HG03025 (cell line): ENCODE measurements around the gene ABCC1.
"Not testable (repeated sequence)": the region's sequence is repeated elsewhere in the genome, so short reads cannot be mapped to it uniquely, and the experiment has no call there.

ENCODE experiments used
- ATAC-seq: cut with Tn5 transposase; IDR thresholded peaks from one replicate; pipeline ENCODE4 v1.9.1; 2021; ENCODE audit warnings: mild to moderate bottlenecking, moderate library complexity; ENCODE audit not compliant: unreplicated experiment, low FRiP score

ABCC1 gene

DNA sequence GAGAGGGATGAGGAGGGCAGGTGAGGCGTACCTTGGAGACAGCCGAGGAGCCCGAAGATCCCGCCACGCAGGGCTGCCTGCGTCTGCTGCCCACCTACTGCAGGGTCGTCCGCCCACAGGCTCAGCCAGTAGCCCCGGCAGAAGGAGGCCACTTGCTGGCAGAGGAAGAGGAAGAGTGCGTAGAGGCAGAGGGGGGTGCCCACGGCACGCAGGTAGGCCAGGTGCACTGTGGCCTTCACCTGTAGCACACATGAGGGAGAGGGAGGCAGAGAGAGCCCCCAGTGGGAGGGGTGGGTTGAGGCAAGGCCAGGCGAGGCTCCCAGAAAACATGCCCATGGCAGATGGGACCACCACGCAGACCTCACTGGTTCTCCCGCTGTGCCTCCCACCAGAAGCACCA lies 220.2 kb downstream of the ABCC1 start:
- no peak for ATAC-seq

DNA sequence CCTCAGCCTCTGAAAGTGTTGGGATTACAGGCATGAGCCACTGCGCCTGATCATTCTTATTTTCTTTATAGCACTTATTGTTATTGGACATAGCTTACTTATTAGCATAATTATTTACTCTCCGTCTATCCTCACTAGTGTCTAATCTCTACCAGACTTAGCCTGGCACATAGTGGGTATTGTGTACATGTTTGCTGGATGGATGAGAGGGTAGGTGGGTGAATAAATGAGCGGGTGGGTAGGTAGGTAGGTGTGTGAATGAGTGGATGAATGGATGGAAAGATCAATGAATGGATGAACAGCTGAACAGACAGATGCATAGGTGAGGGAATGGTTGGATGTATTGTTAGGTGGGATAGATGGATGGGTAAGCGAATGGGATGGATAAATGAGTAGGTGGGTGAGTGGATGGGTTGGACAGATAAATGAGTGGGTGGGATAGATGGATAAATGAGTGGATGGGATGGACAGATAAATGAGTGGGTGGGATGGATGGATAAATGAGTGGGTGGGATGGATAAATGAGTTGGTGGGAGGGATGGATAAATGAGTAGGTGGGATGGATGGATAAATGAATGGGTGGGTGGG lies 222.0 kb downstream of the ABCC1 start:
- ATAC-seq: no peak

- no peak for ATAC-seq
Observed at GRCh38 chr16:16172991-16173390, 223.6 kb downstream of the ABCC1 start.

DNA sequence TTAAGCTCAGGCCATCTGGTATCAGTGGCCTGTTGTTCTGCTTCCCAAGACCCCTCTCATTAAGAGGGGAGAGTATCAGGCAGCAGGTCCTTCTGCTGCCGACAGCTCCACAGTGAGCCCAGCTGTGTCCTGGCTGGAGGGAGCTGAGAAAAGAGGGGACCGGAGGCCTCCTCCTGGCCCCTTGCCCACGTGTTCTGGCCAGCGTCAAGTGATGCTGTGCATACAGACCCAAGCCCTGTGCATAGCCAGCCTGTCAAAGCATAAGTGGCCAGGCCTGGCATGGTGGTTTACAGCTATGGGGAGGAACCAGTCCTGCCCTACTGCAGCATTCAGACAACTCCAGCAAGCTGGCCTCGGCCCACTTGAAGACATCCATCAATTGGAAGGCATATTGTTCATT lies 225.9 kb downstream of the ABCC1 start:
- no peak for ATAC-seq

- no peak for ATAC-seq
Observed at GRCh38 chr16:16176328-16176727, 226.9 kb downstream of the ABCC1 start.

DNA sequence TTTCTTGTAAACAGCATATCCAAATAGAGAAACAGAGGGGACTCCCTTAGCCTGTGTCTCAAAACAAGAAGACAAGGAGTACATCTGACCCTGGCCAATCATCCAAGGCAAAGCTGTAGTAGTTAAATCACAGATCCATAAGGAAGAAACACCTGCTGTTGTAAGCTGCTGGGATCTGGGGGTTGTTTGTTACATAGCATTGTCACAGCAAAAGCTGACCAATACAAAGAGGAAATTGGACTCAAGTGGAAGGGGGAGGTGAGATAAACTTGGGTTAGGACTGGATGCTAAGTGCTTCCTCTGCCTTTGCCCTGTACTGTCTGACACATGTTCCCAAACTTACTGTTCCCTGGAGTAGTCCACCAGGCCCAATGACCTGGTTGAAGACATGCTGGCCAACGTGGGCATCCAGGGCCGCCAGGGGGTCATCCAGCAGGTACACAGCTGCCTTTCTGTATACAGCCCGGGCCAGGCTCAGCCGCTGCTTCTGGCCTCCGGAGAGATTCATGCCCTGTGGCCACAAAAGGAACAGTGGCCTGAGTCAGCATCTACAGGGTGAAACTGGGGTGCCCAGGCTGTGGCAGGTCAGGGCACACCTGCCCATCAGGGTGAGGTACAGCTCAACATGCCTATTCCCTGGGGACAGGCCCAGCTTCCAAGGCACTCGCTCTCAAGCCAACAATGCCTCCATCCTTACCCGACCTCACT lies 229.2 kb downstream of the ABCC1 start:
- no peak for ATAC-seq

DNA sequence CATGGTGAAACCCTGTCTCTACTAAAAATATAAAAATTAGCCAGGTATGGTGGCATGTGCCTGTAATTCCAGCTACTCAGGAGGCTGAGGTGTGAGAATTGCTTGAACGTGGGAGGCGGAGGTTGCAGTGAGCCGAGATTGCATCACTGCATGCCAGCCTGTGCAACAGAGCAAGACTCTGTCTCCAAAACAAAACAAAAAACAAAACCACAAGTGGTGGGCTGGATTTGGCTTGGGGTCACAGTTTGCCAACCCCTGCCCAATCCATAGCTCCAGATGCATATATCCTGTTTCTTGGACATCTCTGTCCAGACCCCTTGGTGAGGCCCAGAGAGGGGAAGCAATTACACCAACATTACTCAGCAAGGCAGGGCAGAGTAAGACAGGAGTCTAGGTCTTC lies 232.3 kb downstream of the ABCC1 start:
- not testable (repeated sequence) for ATAC-seq

- ATAC-seq: no peak
Observed at GRCh38 chr16:16182918-16183317, 233.5 kb downstream of the ABCC1 start.

DNA sequence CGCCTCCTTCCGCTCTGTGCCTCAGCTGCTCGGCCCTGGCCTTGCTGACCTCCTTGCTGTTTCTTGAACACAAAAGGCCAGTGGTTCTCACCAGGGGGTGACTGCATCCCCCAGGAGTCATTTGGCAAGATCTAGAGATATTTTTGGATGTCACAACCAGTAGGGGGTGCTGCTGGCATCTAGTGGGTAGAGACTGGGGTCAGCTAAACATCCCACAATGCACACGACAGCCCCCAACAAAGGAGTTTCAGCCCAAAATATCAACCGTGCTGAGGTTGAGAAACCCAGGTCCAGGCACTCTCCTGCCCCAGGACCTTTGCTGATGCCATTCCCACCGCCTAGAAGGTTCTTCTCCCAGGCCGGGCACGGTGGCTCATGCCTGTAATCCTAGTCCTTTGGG lies 234.1 kb downstream of the ABCC1 start:
- ATAC-seq: no peak

DNA sequence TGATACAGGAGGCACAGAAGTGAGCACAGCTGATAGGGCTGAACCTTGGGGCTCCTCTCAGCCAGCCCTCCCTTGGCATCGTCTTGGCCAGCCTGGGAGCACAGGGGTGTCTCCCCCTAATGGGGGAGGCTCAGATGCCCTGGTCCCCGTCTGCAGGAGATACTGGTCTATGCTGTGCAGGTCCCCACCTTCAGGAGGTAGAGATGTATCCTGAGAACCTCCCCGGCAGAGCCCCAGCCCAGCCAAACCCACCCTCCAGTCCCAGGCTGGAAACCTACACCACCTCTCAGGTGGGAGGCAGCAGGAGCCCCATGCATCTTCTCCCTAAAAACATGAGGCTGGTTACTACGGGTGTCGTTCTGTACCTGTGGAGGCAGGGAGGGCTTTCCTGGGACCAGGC lies 235.2 kb downstream of the ABCC1 start:
- ATAC-seq: no peak

- ATAC-seq: no peak
Observed at GRCh38 chr16:16185095-16185494, 235.7 kb downstream of the ABCC1 start.

- ATAC-seq: no peak
Observed at GRCh38 chr16:16186820-16187219, 237.4 kb downstream of the ABCC1 start.

DNA sequence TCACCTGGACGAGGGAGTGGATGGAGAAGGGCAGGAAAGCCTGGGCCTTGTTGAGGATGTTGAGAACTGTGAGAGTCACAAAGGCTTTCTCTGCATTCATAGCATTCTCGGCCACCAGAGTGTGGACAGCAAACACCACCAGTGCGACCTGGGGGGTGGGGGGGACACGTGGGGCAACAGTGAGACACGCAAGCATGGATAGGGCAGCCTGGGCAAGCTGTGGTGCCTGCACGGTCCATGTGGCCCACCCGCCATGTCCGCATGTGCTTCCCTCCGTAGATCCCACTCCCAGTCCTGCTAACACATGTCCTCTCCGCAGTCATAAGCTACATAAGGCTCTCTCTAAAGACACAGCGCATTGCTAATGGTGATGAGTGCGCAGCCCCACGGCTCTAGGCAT lies 239.4 kb downstream of the ABCC1 start:
- no peak for ATAC-seq

DNA sequence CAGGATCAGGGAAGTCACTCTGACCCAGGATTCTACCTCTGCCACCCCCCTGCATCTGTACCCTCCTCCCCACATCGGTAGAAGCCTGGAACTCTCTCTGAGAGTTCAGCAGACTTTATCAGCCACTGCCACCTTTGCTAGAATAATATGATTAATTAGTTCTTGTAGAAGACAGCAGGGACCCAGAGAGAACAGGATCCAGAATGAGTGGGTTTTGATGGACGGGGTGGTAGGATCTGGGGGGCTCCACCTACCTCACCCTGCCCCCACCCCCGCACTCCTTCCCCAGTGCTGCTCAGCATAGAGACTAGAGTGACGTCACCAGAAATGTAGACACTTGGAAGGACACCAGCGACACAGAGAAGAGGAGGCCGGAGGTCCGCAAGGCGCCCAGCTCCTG lies 240.4 kb downstream of the ABCC1 start:
- no peak for ATAC-seq

DNA sequence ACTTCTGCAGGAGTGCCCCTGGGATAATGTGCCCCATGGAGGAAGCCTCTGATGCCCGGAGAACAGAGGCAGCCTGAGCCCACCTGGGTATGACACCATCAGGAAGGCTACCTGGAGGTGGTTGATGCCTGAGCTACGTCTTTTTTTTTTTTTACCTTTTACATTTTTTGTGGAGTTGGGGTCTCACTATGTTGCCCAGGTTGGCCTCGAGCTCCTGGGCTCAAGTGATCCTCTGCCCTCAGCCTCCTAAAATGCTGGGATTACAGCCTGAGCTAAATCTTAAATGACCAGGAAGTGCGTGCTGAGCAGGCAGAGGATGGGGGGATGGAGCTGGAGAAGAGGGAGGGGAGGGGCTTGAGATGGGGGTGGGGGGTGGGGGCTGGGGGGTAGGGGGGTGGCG lies 241.1 kb downstream of the ABCC1 start:
- ATAC-seq: no peak

DNA sequence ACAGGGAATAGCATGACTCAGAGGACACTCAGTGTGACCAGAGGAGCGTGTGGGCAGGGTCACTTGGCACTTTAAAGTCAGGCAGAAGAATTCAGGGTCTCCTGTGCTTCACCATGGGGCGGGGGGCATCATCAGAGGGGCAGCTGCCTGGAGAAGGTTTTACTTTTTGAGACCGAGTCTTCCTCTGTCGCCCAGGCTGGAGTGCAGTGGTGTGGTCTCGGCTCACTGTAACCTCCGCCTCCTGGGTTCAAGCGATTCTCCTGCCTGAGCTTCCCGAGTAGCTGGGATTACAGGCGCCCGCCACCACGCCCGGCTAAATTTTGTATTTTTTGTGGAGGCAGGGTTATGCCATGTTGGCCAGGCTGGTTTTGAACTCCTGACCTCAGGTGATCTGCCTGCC lies 241.6 kb downstream of the ABCC1 start:
- not testable (repeated sequence) for ATAC-seq

DNA sequence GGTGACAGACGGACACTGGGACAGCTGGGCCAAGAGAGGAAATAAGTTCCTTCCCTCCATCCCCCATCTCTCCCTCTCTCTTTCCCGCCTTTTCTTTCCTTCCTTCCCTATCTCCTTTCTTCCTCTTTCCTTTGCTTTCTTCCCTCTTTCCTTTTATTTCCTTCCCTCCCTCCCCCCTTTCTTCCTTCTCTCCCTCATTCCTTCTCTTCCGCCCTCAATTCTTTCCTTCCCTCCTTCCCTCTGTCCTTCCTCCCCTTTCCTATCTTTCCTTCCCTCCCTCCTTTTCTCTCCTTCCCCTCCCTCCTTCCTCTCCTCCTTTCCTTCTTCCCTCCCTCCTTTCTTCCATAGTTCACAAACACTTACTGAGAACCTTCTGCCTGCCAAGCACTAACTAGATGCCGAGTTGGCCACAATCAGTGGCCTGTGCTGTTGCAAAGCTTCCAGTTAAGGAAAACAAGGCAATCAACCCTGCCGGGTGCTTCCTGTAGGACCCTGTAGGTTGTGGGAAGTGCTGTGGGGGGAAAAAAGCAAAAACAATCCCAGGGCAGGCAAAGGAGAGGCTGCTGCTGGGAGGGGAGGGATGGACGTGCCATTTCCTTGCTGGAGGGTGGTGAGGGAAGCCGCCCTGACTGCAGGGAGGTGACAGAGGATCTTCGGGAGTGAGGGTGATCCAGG lies 242.2 kb downstream of the ABCC1 start:
- ATAC-seq: no peak
